GM19035 (cell line): ENCODE results near the gene SYCP3.
"Not testable (repeated sequence)": the region's sequence is repeated elsewhere in the genome, so short reads cannot be mapped to it uniquely, and the experiment has no call there.

Experiments
- ATAC-seq: cut with Tn5 transposase; IDR thresholded peaks from one replicate; pipeline ENCODE4 v1.9.1; 2021; ENCODE audit not compliant: unreplicated experiment

SYCP3 gene

GRCh38 chr12:101761350-101761749 is 22.1 kb upstream of the SYCP3 start:
- no peak for ATAC-seq

- ATAC-seq: no peak
Measured at GRCh38 chr12:101759396-101760047, 20.3 kb upstream of the SYCP3 start.

- no peak for ATAC-seq
Measured at GRCh38 chr12:101750152-101750551, 10.9 kb upstream of the SYCP3 start.

DNA sequence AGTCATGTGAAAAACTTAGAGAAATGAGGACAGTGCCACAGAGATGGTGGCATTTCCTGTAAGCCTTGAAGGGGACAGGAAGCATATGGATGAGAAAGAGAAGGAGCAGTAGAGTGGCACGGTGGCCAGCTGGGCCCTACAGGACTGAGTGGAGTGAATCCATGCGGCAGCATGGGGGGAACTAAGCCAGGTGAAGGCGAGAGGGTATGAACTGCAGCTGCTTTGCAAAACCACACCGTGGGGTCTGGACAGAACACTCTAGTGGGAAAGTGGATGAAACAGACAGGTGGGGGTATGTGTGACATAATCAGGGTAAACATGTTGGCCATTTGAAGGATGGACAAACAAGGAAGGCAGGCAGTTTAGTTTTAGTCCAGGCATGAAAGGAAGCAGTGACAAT is 10.4 kb upstream of the SYCP3 start:
- no peak for ATAC-seq

- no peak for ATAC-seq
Measured at GRCh38 chr12:101748907-101749306, 9.6 kb upstream of the SYCP3 start.

DNA sequence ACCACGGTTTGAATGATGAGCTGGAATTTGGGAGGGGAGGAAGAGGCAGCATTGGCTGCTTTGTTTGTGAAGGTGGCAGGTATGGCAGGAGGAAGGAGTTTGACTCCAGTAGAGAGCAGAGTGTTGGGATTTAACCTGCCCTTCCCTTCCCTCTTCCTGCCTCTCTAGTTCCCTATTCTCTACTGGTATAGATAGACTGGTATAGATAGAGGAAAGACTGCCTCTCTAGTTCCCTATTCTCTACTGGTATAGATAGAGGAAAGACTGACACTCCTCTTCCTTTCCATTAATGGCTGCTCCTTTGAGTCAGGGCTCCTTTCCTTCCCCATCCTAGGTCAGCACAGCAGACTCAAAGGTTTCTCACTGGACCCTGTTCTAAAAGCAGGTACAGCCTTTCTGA is 8.4 kb upstream of the SYCP3 start:
- ATAC-seq: no peak

DNA sequence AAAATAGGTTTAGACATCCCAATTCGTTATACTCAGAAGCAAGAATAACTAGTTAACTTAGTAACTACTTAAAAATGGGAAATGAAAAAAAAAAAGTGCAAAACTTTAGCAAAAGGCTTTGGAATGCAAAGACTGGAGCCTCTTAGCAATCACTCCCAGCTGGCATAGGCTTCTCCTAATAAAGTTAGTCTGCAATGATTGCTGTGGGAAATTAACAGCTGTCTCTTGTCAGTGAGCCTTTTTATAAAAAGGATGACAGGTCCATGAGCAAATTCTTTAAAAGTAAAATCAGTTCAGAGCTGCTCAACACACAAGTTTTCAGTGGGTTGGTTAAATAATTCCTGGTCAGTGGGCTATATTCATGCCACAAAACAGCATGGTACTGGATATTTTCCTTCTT is 7.4 kb upstream of the SYCP3 start:
- no peak for ATAC-seq

DNA sequence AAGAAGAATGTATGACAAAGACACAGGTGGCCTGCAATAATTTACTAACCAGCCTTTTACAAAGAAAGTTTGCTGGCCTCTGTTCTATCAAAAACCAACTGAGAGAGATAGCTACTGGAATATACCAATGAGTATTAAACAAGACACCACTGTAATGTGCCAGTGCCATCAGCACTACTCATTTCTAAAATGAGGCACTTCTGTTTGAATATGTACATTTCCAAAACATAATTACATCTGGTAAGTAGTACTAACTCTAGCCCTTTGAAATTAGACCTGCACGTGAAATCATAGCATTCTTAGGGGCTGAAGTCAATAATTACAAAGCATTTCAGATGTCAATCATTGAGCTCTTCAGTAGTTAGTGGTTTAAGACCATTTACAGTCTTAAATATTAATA is 6.9 kb upstream of the SYCP3 start:
- no peak for ATAC-seq

- ATAC-seq: no peak
Measured at GRCh38 chr12:101745481-101745880, 6.2 kb upstream of the SYCP3 start.

DNA sequence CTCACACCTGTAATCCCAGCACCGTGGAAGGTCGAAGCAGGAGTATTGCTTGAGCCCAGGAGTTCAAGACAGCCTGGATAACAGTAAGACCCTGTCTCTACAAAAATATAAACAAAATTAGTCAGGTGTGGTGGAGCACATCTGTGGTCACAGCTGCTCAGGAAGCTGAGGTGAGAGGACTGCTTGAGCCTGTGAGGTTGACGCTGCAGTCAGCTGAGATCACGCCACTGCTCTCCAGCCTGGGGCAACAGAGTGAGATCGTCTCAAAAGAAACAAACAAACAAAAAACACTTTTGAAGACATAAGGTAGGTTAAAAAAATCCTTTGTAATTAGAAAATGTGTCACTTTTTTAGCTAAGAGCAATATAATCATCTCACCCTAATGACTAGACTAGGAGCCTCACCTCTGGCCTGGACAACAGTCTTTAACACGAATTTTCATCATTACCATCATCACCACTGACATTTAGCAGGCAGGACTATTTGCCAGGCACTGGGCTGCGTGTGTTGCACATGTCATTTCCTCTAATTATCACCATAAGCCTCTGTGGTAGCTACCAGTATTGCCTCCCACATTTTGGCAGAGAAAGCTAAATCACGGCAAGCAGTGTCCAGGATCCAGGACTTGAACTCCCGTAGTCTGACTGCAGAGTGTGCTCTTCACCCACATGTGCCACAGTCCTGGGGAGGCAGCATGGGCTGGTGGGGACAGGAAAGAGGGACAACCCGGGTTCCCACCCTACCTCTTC is 4.6 kb upstream of the SYCP3 start:
- peak; percentile 95 for ATAC-seq

DNA sequence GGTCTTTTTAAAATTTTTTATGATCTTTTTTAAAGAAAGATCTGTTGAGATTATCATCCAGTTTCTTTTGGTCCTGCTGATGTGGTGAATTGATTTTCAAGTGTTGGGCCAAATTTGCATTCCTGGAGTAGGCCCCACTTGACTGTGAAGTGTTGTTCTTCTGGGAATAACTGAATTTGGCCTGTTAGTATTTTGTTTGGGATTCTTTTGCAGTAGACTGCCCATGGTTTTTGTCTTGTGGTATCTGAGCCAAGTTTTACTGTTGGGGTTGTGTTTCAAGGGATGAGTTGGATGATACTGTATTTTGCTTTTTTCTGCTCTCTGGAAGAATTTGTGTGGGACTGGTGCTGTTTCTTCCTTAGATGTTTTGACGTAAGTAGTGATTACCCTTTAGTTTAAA is 4.0 kb upstream of the SYCP3 start:
- ATAC-seq: no peak

DNA sequence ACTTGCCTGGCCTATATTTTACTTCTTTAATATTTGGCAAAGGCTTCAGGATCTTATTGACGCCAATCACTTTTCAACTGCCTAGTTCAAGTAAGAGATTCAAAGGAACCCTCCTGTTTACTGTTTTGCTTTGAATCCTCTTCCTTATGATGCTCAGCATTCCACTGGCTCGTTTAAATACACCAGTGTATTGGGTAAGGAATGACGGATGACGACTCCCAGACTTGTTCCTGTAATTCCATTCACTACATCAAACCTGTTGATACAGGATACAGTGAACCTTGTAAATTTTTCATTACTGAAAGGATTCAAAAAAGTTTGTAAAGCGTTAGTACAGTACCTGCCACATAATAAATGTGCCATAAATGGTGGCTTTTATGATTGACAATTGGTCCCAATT is 1.7 kb upstream of the SYCP3 start:
- ATAC-seq: no peak

DNA sequence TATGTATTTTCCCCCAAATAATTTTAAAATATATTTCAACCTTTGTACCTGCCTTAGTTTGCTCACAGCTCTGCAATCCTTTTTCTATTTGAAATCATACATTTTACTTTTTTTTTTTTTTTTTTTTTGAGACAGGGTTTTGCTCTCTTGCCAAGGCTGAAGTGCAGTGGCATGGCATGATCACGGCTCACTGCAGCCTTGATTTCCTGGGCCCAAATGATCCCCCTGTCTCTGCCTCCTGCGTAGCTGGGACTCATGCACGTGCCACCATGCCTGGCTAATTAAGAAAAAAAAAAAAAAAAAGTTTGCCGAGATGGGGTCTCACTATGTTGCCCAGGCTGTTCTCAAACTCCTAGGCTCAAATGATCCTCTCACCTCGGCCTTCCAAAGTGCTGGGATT is 1.3 kb upstream of the SYCP3 start:
- no peak for ATAC-seq

DNA sequence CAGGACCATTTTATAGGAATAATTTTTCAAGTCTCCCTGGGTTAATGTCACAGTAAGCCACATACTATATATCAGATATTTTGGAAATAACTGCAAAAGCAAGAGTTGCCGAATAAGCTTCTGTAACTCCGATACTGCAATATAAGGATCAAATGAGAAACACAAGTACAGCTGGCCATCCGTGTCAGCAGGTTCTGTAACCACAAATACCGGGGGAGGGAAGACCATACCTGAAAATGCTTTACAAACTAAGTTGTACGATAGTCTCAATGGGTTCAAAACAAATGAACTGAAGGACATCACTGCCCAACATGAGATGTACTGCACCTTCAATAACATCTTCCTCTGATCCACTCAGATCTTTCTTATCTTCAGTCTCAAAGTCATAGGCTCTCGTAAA is 1.8 kb downstream of the SYCP3 start:
- ATAC-seq: no peak

DNA sequence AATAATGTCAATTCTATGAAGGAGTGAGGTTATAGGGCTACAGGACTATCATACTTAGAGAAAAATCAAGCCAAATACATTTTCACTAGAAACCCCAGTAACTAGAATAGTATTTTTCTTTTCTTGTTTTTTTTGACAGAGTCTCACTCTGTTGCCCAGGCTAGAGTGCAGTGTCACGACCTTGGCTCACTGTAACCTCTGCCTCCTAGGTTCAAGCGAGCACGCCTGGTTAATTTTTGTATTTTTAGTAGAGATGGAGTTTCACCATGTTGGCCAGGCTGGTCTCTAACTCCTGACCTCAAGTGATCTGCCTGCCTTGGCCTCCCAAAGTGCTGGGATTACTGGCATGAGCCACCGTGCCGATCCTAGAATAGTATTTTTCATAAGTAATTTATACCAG is 4.8 kb downstream of the SYCP3 start:
- ATAC-seq: not testable (repeated sequence)

- ATAC-seq: no peak
Measured at GRCh38 chr12:101733166-101733565, 6.1 kb downstream of the SYCP3 start.

DNA sequence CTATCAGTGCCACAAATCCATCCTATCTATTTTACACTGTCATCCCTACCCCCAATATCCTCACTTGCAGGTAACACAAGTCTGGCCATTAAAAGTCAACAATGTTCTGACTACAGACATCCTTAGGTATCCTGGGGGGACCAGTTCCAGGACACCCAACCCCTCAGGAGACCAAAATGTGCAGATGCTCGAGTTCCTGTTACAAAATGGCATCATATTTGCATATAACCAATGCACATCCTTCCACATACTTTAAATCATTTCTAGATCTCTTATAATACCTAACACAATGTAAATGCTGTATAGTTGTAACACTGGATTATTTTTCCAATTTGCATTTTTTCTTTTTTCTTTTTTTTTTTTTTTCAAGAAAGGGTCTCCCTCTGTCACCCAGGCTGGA is 6.9 kb downstream of the SYCP3 start:
- no peak for ATAC-seq

DNA sequence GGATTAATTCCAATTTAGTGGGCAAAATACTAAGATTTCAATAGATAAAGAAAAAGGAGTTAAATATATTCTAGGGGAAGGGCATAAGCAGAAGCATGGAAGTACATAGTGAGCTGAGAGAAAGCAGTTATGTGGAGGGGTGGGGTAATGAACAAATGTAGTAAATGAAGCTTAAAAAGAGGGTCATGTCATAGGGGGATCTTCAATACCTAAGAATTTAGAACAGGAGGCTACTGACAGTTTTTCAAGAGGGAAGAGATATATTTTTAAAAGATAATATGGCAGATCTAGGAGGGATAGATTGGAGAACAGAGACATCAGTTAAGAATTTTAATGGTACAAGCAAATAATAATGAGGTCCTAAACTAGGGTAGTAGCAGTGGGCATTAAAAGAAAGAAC is 9.4 kb downstream of the SYCP3 start:
- ATAC-seq: no peak

GRCh38 chr12:101727098-101727497 is 12.2 kb downstream of the SYCP3 start:
- no peak for ATAC-seq

DNA sequence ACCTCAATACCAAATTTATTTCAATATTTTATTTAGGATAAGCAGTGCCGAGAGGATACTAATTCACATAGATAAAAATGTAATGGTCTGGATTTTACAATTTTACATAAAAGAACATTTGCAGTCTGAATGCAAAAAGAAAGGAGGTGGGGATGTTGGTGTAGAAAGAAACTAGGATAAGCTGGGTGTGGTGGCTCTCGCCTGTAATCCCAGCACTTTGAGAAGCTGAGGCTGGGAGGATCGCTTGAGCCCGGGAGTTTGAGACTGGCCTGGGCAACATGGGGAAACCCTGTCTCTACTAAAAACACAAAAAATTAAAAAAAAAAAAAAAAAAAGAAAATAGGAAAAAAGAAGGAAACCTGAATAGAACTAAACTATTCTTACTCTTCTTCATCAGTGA is 16.9 kb downstream of the SYCP3 start:
- ATAC-seq: no peak

GRCh38 chr12:101720118-101720517 is 19.1 kb downstream of the SYCP3 start:
- ATAC-seq: no peak

- no peak for ATAC-seq
Measured at GRCh38 chr12:101719566-101719965, 19.7 kb downstream of the SYCP3 start.

DNA sequence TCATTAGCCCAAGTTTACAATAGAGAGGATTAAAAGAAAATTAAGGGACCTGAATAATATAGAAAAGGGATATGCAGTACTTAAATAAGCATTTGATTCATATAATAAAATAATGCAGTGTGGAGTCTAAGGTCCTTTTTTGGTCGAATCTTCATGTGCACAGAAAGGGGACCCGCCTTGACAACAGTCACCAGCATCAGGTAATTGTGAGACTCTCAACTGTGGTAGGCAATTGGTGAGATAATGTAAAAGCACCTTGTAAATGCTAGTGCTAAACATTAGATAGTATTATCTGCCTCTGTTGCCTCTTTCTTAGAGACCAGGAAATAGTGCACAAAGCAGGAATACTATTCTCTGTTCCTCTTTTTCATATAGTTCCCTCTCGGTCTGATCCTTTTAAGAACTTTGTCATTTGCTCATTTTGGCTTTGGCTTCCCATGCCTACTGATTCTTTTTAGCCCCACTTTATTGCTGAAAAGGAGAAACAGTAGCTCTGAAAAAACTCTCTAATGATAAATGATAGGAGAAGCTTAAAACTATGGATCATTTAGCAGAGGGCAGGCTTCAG is 24.3 kb downstream of the SYCP3 start:
- no peak for ATAC-seq
